Measurements from ENCODE around the gene DHX16.

DNA sequence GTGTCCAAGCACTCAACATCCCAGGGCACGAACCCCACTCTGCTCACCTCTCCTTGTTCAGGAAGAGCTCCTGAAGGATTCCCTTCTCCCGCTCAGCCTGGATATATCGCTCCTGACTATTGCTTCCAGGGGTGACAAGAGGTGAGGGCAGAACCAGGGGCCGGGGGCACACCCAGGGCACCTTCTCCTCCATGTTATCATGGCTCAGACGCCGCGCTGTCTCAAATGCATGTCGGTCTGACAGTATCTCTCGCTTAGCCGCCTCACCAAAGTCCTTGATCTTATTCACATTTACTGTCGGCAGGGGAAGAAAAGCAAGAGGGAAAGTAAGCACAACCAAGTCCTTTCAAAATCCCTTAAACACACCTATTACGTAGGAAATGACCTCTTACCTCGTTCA lies 68.8 kb downstream of the DHX16 start:
- TF ChIP-seq, protein P1, sequence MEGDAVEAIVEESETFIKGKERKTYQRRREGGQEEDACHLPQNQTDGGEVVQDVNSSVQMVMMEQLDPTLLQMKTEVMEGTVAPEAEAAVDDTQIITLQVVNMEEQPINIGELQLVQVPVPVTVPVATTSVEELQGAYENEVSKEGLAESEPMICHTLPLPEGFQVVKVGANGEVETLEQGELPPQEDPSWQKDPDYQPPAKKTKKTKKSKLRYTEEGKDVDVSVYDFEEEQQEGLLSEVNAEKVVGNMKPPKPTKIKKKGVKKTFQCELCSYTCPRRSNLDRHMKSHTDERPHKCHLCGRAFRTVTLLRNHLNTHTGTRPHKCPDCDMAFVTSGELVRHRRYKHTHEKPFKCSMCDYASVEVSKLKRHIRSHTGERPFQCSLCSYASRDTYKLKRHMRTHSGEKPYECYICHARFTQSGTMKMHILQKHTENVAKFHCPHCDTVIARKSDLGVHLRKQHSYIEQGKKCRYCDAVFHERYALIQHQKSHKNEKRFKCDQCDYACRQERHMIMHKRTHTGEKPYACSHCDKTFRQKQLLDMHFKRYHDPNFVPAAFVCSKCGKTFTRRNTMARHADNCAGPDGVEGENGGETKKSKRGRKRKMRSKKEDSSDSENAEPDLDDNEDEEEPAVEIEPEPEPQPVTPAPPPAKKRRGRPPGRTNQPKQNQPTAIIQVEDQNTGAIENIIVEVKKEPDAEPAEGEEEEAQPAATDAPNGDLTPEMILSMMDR (optimal IDR thresholded peaks at IDR 0.05 in 1 of 3, IDR thresholded peaks at IDR 0.05 in 1 of 3, conservative IDR thresholded peaks at IDR 0.05 in 1 of 3; ENCODE audit: extremely low read depth in 1 of 3, insufficient read depth in 2 of 3, low read length in 3 of 3), result no peak
- TF ChIP-seq EZH2 (IDR thresholded peaks at IDR 0.05; ENCODE audit: low read length), result no peak
